Hepatocyte (in vitro differentiated cells): ENCODE measurements around the gene SCNN1B.

Source experiments
- EZH2 ChIP-seq: fragments of 200-600 bp; sonication (generic); IDR thresholded peaks from 2 replicates; pipeline ENCODE4 v1.6.1; 2016; ENCODE audit warnings: antibody characterized with exemption, mild to moderate bottlenecking, borderline replicate concordance
- TF ChIP-seq, protein P1 (sequence below): fragments of 200-600 bp; sonication (generic); IDR thresholded peaks from 2 replicates; pipeline ENCODE4 v1.5.1; 2016; ENCODE audit warnings: antibody characterized with exemption, mild to moderate bottlenecking; ENCODE audit not compliant: poor library complexity

DNA sequence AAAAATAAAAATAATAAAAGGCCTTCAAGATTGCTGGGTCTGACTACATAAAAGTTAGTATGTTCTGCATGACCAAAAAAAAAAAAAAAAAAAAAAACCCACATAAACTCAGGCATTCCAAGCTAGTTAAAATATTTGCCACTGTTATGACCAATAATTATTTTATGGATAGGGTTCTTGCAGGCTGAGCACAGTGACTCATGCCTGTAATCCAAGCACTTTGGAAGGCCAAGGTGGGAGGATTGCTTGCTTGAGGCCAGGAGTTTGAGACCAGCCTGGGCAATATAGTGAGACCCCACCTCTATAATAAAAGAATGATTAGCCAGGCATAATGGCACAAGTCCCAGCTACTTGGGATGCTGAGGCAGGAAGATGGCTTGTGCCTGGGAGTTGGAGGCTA is 8.1 kb downstream of the SCNN1B start:
- TF ChIP-seq, protein P1, sequence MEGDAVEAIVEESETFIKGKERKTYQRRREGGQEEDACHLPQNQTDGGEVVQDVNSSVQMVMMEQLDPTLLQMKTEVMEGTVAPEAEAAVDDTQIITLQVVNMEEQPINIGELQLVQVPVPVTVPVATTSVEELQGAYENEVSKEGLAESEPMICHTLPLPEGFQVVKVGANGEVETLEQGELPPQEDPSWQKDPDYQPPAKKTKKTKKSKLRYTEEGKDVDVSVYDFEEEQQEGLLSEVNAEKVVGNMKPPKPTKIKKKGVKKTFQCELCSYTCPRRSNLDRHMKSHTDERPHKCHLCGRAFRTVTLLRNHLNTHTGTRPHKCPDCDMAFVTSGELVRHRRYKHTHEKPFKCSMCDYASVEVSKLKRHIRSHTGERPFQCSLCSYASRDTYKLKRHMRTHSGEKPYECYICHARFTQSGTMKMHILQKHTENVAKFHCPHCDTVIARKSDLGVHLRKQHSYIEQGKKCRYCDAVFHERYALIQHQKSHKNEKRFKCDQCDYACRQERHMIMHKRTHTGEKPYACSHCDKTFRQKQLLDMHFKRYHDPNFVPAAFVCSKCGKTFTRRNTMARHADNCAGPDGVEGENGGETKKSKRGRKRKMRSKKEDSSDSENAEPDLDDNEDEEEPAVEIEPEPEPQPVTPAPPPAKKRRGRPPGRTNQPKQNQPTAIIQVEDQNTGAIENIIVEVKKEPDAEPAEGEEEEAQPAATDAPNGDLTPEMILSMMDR: no peak
- TF ChIP-seq EZH2: no peak
